Kidney epithelial cell (primary cell): ENCODE measurements around the gene RBM26. TPM values are rescaled to one million over a fixed set of nuclear protein-coding genes. Genes with fewer than 3 reads are reported as not detected.

Source experiments
- DNase-seq: peaks from one replicate; pipeline ENCODE4 v3.0.0-alpha.2; 2010; ENCODE audit warnings: low read depth
- H3K27me3 ChIP-seq: 2 replicates; pipeline ENCODE4 v1.6.0; 2011; ENCODE audit warnings: low read length; ENCODE audit not compliant: control insufficient read depth, insufficient read depth
- H3K36me3 ChIP-seq: 2 replicates; pipeline ENCODE4 v1.5.1; 2011; ENCODE audit warnings: low read length; ENCODE audit not compliant: control insufficient read depth, insufficient read depth
- H3K4me3 ChIP-seq: 2 replicates; pipeline ENCODE4 v1.5.1; 2011; ENCODE audit warnings: low read depth, mild to moderate bottlenecking, control low read depth, low read length
- total RNA-seq: library from RNA; depleted of rRNA; stranded (reverse); fragments of >200 nt; gene quantifications from 2 replicates; pipeline ENCODE4 v1.2.3, GENCODE V29; 2015
- TF ChIP-seq, protein P1 (sequence below): IDR thresholded peaks from 2 replicates; pipeline ENCODE4 v1.5.1; 2011; ENCODE audit warnings: mild to moderate bottlenecking, moderate library complexity, low read length, control low read depth, inconsistent platforms; ENCODE audit not compliant: insufficient read depth, poor library complexity, severe bottlenecking

Gene RBM26
- total RNA-seq, 1 donor from 2014 or later, result 25.6 TPM

DNA sequence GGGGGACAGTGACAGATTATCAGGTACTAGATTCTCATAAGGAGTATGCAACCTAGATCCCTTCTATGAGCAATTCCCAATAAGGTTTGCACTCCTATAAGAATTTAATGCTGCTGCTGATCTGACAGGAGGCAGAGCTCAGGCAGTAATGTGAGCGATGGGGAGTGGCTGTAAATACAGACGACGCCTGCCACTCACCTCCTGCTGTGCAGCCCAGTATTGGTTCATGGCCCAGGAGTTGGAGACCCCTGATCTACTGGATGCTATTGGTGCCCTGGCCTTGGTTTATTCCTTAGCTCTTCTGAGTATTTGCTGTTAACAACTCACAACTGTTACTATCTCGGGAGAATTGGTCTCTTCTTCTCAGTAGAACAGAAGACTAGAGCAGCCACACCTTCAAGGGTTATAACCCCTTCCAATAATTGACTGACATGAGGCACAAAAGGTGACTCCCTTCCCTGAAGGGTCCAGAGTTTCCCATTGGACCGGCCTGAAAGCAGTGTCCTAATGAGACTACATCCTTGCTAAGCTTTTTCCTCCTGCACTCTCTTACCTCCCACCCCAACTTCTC lies 35.0 kb upstream of the RBM26 start:
- TF ChIP-seq, protein P1, sequence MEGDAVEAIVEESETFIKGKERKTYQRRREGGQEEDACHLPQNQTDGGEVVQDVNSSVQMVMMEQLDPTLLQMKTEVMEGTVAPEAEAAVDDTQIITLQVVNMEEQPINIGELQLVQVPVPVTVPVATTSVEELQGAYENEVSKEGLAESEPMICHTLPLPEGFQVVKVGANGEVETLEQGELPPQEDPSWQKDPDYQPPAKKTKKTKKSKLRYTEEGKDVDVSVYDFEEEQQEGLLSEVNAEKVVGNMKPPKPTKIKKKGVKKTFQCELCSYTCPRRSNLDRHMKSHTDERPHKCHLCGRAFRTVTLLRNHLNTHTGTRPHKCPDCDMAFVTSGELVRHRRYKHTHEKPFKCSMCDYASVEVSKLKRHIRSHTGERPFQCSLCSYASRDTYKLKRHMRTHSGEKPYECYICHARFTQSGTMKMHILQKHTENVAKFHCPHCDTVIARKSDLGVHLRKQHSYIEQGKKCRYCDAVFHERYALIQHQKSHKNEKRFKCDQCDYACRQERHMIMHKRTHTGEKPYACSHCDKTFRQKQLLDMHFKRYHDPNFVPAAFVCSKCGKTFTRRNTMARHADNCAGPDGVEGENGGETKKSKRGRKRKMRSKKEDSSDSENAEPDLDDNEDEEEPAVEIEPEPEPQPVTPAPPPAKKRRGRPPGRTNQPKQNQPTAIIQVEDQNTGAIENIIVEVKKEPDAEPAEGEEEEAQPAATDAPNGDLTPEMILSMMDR, result no peak
- no peak overlapping the region for H3K4me3 ChIP-seq

DNA sequence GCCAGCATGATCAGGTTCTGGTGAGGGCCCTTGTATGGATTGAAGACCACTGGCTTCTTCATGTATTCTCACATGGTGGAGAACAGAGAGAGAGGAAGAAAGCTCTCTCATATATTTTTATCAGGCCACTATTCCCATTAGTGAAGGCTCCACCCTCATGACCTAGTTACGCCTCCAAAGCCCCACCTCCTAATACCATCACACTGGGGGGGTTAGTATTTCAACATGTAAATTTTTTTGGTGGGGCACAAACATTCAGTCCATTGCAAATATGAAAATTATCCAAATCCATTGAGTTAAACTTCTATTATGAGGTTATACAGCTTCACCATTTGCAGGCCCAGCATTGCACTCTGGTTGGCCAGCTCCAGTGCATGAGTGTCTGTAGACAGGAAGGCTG lies 33.2 kb upstream of the RBM26 start:
- Histone ChIP-seq H3K27me3 (no peaks in the 10 kb centered on the region), H3K4me3 (no peak overlapping the region), H3K36me3 (no peaks in the 10 kb centered on the region)
- no peak for DNase-seq
- TF ChIP-seq, protein P1, result no peak

More for the DNA sequence above, 35.0 kb upstream of the RBM26 start:
- Histone ChIP-seq H3K36me3 (no peaks in the 10 kb centered on the region), H3K27me3 (no peaks in the 10 kb centered on the region)
- DNase-seq, result no peak

DNA sequence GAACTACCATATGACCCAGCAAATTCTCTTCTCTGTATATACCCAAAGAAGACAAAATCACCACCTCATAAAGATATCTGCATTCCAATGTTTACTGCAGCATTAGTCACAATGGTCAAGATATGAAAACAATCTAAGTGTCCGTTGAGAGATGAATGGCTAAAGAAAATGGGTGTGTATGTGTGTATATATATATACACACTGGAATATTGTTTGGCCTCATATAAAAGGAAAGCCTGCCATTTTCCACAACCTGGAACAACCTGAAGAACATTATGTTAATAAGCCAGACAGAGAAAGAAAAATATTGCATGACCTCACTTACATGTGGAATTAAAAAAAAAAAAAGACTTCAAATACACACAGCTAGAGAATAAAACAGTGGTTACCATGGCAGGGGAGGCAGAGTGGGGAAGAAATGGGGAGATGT lies 29.5 kb upstream of the RBM26 start:
- H3K27me3 ChIP-seq, result no peaks in the 10 kb centered on the region
- no peak for DNase-seq
- no peaks in the 10 kb centered on the region for H3K36me3 ChIP-seq
- TF ChIP-seq, protein P1, result no peak
- H3K4me3 ChIP-seq, result no peak overlapping the region

DNA sequence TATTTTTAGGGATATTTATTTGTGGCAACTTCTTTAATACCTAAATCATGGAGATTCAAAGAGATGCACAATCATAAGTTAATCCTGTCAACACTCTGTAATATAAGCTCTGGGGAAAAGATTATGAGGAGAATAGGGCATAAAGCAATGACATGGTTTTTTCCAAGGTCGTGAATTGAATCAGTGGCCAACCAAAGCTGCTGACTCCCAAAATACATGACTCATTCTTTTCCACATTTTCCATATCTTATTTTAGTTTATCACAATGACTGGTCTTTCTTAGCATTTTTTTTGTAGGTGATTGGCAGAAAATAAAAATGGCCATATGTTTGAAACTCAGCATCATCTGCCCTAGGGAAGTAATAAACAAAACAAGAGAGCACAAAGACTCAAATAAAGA lies 28.5 kb upstream of the RBM26 start:
- DNase-seq, result no peak
- Histone ChIP-seq H3K4me3 (no peak overlapping the region), H3K27me3 (no peaks in the 10 kb centered on the region), H3K36me3 (no peaks in the 10 kb centered on the region)
- TF ChIP-seq, protein P1, result no peak

DNA sequence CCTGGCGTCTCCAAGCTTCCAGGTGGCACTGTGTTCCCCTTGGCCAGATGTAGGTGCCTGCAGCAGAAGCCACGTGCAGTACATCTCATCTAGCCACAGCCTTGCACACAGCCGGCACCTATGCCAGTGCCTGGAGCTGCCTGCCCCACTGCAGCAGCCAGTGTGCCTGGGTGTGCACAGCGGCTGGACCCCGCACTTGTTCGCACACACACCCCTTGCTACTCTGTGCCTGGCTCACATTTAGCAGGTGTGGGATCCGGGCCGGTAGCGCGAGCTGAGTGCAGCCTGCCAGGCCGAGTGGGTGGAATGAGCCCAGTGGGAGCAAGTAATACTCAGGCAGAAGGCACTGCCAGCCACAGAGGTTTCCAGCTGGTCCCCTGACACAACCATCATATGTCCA lies 26.9 kb upstream of the RBM26 start:
- Histone ChIP-seq H3K4me3 (no peak overlapping the region), H3K27me3 (no peaks in the 10 kb centered on the region), H3K36me3 (no peaks in the 10 kb centered on the region)
- DNase-seq, result no peak
- TF ChIP-seq, protein P1, result no peak

DNA sequence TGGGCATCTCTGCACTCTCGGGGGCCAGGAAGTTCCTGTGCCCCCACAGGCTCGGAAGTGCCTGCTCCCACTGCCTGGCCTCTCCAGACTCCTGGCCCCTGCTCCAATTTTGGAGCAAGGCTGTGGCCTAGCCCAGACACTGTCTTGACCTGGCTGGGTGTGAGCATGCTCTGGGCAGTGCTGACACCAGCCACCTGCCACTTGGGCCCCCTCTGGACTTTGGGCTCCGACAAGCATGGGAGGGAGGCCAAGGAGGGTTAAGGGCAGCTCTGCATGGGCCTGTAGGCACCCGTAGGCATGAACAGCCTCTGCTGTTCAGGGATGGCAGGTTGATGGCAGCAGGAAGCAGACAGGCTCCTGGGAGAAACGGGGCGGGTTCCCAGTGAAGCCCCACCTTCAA lies 26.0 kb upstream of the RBM26 start:
- H3K4me3 ChIP-seq, result no peak overlapping the region
- H3K27me3 ChIP-seq, result no peaks in the 10 kb centered on the region
- TF ChIP-seq, protein P1, result no peak
- no peak for DNase-seq
- H3K36me3 ChIP-seq, result no peaks in the 10 kb centered on the region
